Activated naive CD4-positive, alpha-beta T cell treated with anti-CD3 and anti-CD28 coated beads, Interleukin-2, amount 50 U/mL, for 72 hours (primary cell): ENCODE results near the gene SETX. TPM values are rescaled to one million over a fixed set of nuclear protein-coding genes. Genes with fewer than 3 reads are reported as not detected.

ENCODE experiments used
- ATAC-seq, 2 donors: fragments of 150-1000 bp; cut with Tn5 transposase; 2 replicates each; pipeline ENCODE4 v1.10.0; 2021; ENCODE audit warnings: mild to moderate bottlenecking in 2 of 2, moderate library complexity in 2 of 2
- DNase-seq, 2 donors: peaks; one replicate each; pipeline ENCODE4 v3.0.0; 2021 to 2022; ENCODE audit warnings: low spot score in 2 of 2
- H3K27ac Mint-ChIP-seq, 2 donors: one replicate each; pipeline ENCODE4 v1.8.0; 2022; ENCODE audit warnings: mild to moderate bottlenecking in 2 of 2, mixed read lengths in 2 of 2
- H3K36me3 Mint-ChIP-seq, 2 donors: one replicate each; pipeline ENCODE4 v1.8.0; 2022; ENCODE audit warnings: mixed read lengths in 2 of 2
- H3K9me3 Mint-ChIP-seq, 2 donors: one replicate each; pipeline ENCODE4 v1.8.0; 2022; ENCODE audit warnings: mixed read lengths in 2 of 2
- total RNA-seq, 2 donors: library from RNA; stranded (reverse); gene quantifications; one replicate each; pipeline ENCODE4 v1.2.3, GENCODE V29; 2022

The SETX gene
- total RNA-seq, 2 donors from 2014 or later = 43.1 to 45.0 TPM

GRCh38 chr9:132260846-132261245 lies 93.9 kb downstream of the SETX start:
- no peak overlapping the region for H3K27ac Mint-ChIP-seq
- DNase-seq (no peak), ATAC-seq (no peak)
- no peaks in the 10 kb centered on the region for H3K9me3 Mint-ChIP-seq
- H3K36me3 Mint-ChIP-seq = peaks cover 0 to 5% of the 10 kb centered on the region in 2 donors

- Mint-ChIP-seq H3K36me3 (no peaks in the 10 kb centered on the region), H3K9me3 (no peaks in the 10 kb centered on the region), H3K27ac (peak overlapping the region in 1 of 2 donors; percentile 41)
- DNase-seq (no peak), ATAC-seq (no peak)
These were observed 104.2 kb downstream of the SETX start for GRCh38 chr9:132250324-132251262.

- ATAC-seq (no peak), DNase-seq (no peak)
- H3K36me3 Mint-ChIP-seq = no peaks in the 10 kb centered on the region
- no peak overlapping the region for H3K27ac Mint-ChIP-seq
- H3K9me3 Mint-ChIP-seq = no peaks in the 10 kb centered on the region
These were observed 105.1 kb downstream of the SETX start for GRCh38 chr9:132249690-132250089.

GRCh38 chr9:132249123-132249522 lies 105.7 kb downstream of the SETX start:
- Mint-ChIP-seq H3K36me3 (no peaks in the 10 kb centered on the region), H3K27ac (no peak overlapping the region), H3K9me3 (no peaks in the 10 kb centered on the region)
- ATAC-seq (no peak), DNase-seq (no peak)

GRCh38 chr9:132247942-132248341 lies 106.8 kb downstream of the SETX start:
- no peaks in the 10 kb centered on the region for H3K9me3 Mint-ChIP-seq
- ATAC-seq = no peak
- no peak for DNase-seq
- H3K36me3 Mint-ChIP-seq = no peaks in the 10 kb centered on the region
- H3K27ac Mint-ChIP-seq = no peak overlapping the region

GRCh38 chr9:132245465-132245864 lies 109.3 kb downstream of the SETX start:
- Mint-ChIP-seq H3K9me3 (no peaks in the 10 kb centered on the region), H3K27ac (no peak overlapping the region), H3K36me3 (peaks cover 0 to 4% of the 10 kb centered on the region in 2 donors)
- ATAC-seq (no peak), DNase-seq (no peak)

- no peak for DNase-seq
- peaks cover 0 to 4% of the 10 kb centered on the region in 2 donors for H3K36me3 Mint-ChIP-seq
- no peaks in the 10 kb centered on the region for H3K9me3 Mint-ChIP-seq
- H3K27ac Mint-ChIP-seq = peak overlapping the region in 1 of 2 donors; percentile 29
- ATAC-seq = no peak
These were observed 110.0 kb downstream of the SETX start for GRCh38 chr9:132244582-132245455.

- Mint-ChIP-seq H3K36me3 (peaks cover 0 to 4% of the 10 kb centered on the region in 2 donors), H3K9me3 (no peaks in the 10 kb centered on the region), H3K27ac (peak overlapping the region in 1 of 2 donors; percentile 63)
- DNase-seq (no peak), ATAC-seq (no peak)
These were observed 111.4 kb downstream of the SETX start for GRCh38 chr9:132243156-132244074.

GRCh38 chr9:132242621-132243155 lies 112.1 kb downstream of the SETX start:
- DNase-seq (no peak), ATAC-seq (no peak)
- H3K27ac Mint-ChIP-seq = peak overlapping the region; percentile 63 to 90

GRCh38 chr9:132241840-132242620 lies 112.8 kb downstream of the SETX start:
- peak in 1 of 2 donors; percentile 24 for ATAC-seq
- no peak for DNase-seq
- no peaks in the 10 kb centered on the region for H3K9me3 Mint-ChIP-seq
- H3K36me3 Mint-ChIP-seq = peaks cover 0 to 4% of the 10 kb centered on the region in 2 donors
- peak overlapping the region; percentile 63 to 90 for H3K27ac Mint-ChIP-seq

More at GRCh38 chr9:132242621-132243155, 112.1 kb downstream of the SETX start:
- Mint-ChIP-seq H3K36me3 (peaks cover 0 to 4% of the 10 kb centered on the region in 2 donors), H3K9me3 (no peaks in the 10 kb centered on the region)

GRCh38 chr9:132241483-132241839 lies 113.3 kb downstream of the SETX start:
- peaks cover 0 to 4% of the 10 kb centered on the region in 2 donors for H3K36me3 Mint-ChIP-seq
- no peaks in the 10 kb centered on the region for H3K9me3 Mint-ChIP-seq
- no peak for DNase-seq
- H3K27ac Mint-ChIP-seq = peak overlapping the region in 1 of 2 donors; percentile 91
- no peak for ATAC-seq

- Mint-ChIP-seq H3K9me3 (no peaks in the 10 kb centered on the region), H3K27ac (peak overlapping the region in 1 of 2 donors; percentile 91)
These were observed 113.8 kb downstream of the SETX start for GRCh38 chr9:132240841-132241482.

GRCh38 chr9:132239999-132240840 lies 114.6 kb downstream of the SETX start:
- H3K27ac Mint-ChIP-seq = no peak overlapping the region
- no peaks in the 10 kb centered on the region for H3K9me3 Mint-ChIP-seq
- no peak for DNase-seq
- no peak for ATAC-seq
- peaks cover 0 to 4% of the 10 kb centered on the region in 2 donors for H3K36me3 Mint-ChIP-seq

More at GRCh38 chr9:132240841-132241482, 113.8 kb downstream of the SETX start:
- H3K36me3 Mint-ChIP-seq = peaks cover 0 to 4% of the 10 kb centered on the region in 2 donors
- DNase-seq (peak; percentile 93 to 98), ATAC-seq (peak; percentile 88 to 94)

GRCh38 chr9:132239518-132239917 lies 115.3 kb downstream of the SETX start:
- Mint-ChIP-seq H3K27ac (no peak overlapping the region), H3K36me3 (peaks cover 0 to 4% of the 10 kb centered on the region in 2 donors), H3K9me3 (no peaks in the 10 kb centered on the region)
- no peak for ATAC-seq
- DNase-seq = no peak
